Right atrium auricular region (tissue), 2 donors: ENCODE measurements around the gene CHD6. TPM values are rescaled to one million over a fixed set of nuclear protein-coding genes. Genes with fewer than 3 reads are reported as not detected.

Source experiments
- DNase-seq: peaks from one replicate; pipeline ENCODE4 v3.0.0-alpha.2; 2019; ENCODE audit warnings: low spot score
- H3K27ac ChIP-seq, 2 donors: fragments of 200-600 bp; sonication (generic); 1 replicate in 1 of 2; 2 replicates in 1 of 2; pipeline ENCODE4 v1.5.1; 2016 to 2019
- H3K27me3 ChIP-seq, 2 donors: fragments of 200-600 bp; sonication (generic); one replicate each; pipeline versions ENCODE4 v1.5.1 to v1.6.0; 2017 to 2019
- H3K36me3 ChIP-seq: fragments of 200-600 bp; sonication (generic); one replicate; pipeline ENCODE4 v1.5.1; 2016
- H3K4me1 ChIP-seq, 2 donors: fragments of 200-600 bp; sonication (generic); one replicate each; pipeline versions ENCODE4 v1.5.1 to v1.6.0; 2017 to 2019
- H3K4me3 ChIP-seq, 2 donors: fragments of 200-600 bp; sonication (generic); 1 replicate in 1 of 2; 2 replicates in 1 of 2; pipeline ENCODE4 v1.5.1; 2017 to 2019; ENCODE audit warnings: mild to moderate bottlenecking in 1 of 2, moderate library complexity in 1 of 2
- H3K9me3 ChIP-seq, 2 donors: fragments of 200-600 bp; sonication (generic); one replicate each; pipeline ENCODE4 v1.5.1; 2019
- CTCF ChIP-seq, 2 donors: fragments of 200-600 bp; sonication (generic); IDR thresholded peaks; one replicate each; pipeline ENCODE4 v1.5.1; 2019; ENCODE audit warnings: antibody characterized with exemption in 2 of 2
- total RNA-seq, 2 donors: library from RNA; depleted of rRNA; stranded (reverse); fragments of >200 nt; gene quantifications; one replicate each; pipeline ENCODE4 v1.1.0, GENCODE V29; 2016

CHD6 gene
- total RNA-seq, 2 donors from 2014 or later: 22.2 to 27.4 TPM

- no peaks in the 10 kb centered on the region for H3K27me3 ChIP-seq
- H3K27ac ChIP-seq: no peak overlapping the region
- DNase-seq: no peak
- no peak overlapping the region for H3K4me3 ChIP-seq
- TF ChIP-seq CTCF (IDR thresholded peaks at IDR 0.05): no peak
- H3K36me3 ChIP-seq: no peaks in the 10 kb centered on the region
- no peaks in the 10 kb centered on the region for H3K9me3 ChIP-seq
- no peaks in the 10 kb centered on the region for H3K4me1 ChIP-seq
These were observed 9.6 kb upstream of the CHD6 start for GRCh38 chr20:41627611-41628244.

GRCh38 chr20:41627001-41627495, 8.9 kb upstream of the CHD6 start:
- Histone ChIP-seq H3K27ac (no peak overlapping the region), H3K4me1 (no peaks in the 10 kb centered on the region), H3K9me3 (no peaks in the 10 kb centered on the region), H3K4me3 (no peak overlapping the region), H3K36me3 (no peaks in the 10 kb centered on the region), H3K27me3 (no peaks in the 10 kb centered on the region)
- DNase-seq: no peak
- TF ChIP-seq CTCF (IDR thresholded peaks at IDR 0.05): no peak

- no peaks in the 10 kb centered on the region for H3K9me3 ChIP-seq
- DNase-seq: no peak
- peaks cover 0 to 7% of the 10 kb centered on the region in 2 donors for H3K4me1 ChIP-seq
- H3K36me3 ChIP-seq: no peaks in the 10 kb centered on the region
- no peaks in the 10 kb centered on the region for H3K27me3 ChIP-seq
- H3K4me3 ChIP-seq: no peak overlapping the region
- no peak overlapping the region for H3K27ac ChIP-seq
- TF ChIP-seq CTCF (IDR thresholded peaks at IDR 0.05): no peak
These were observed 5.6 kb upstream of the CHD6 start for GRCh38 chr20:41623625-41624375.

GRCh38 chr20:41622584-41622983, 4.4 kb upstream of the CHD6 start:
- Histone ChIP-seq H3K36me3 (no peaks in the 10 kb centered on the region), H3K9me3 (no peaks in the 10 kb centered on the region)
- TF ChIP-seq CTCF (IDR thresholded peaks at IDR 0.05): no peak

GRCh38 chr20:41621971-41622370, 3.8 kb upstream of the CHD6 start:
- Histone ChIP-seq H3K4me3 (no peak overlapping the region), H3K36me3 (no peaks in the 10 kb centered on the region), H3K27ac (no peak overlapping the region), H3K27me3 (no peaks in the 10 kb centered on the region), H3K4me1 (peaks cover 0 to 12% of the 10 kb centered on the region in 2 donors), H3K9me3 (no peaks in the 10 kb centered on the region)
- DNase-seq: no peak
- TF ChIP-seq CTCF (IDR thresholded peaks at IDR 0.05): no peak

More at GRCh38 chr20:41622584-41622983, 4.4 kb upstream of the CHD6 start:
- Histone ChIP-seq H3K27ac (no peak overlapping the region), H3K4me3 (no peak overlapping the region), H3K27me3 (no peaks in the 10 kb centered on the region), H3K4me1 (peaks cover 0 to 7% of the 10 kb centered on the region in 2 donors)
- no peak for DNase-seq
